ENCODE data around the gene ADGRL3. TPM values are rescaled to one million over a fixed set of nuclear protein-coding genes. Genes with fewer than 3 reads are reported as not detected.

Gene ADGRL3
- total and polyA plus RNA-seq, 9 donors = 0.88 to 9.5 (median 2.5) TPM

- H3K27ac ChIP-seq = no peak overlapping the region
- H3K27me3 ChIP-seq = no peaks in the 10 kb centered on the region
- TF ChIP-seq CTCF (IDR thresholded peaks at IDR 0.05) (no peak), POLR2A (IDR thresholded peaks at IDR 0.05) (no peak)
- DNase-seq = no peak
- no peaks in the 10 kb centered on the region for H3K4me1 ChIP-seq (ENCODE audit: insufficient read depth)
- no peaks in the 10 kb centered on the region for H3K9me3 ChIP-seq
- WGBS, 3 donors = 34 to 44% (median 39%) methylated on average over 2 of the region's 2 CpGs
- H3K4me3 ChIP-seq = no peak overlapping the region
- no peaks in the 10 kb centered on the region for H3K36me3 ChIP-seq
- intact Hi-C loops (cut with DNase I) = no loop called here
Observed at GRCh38 chr4:61571761-61572559, 371.8 kb downstream of the ADGRL3 start.

GRCh38 chr4:61575796-61576195 lies 375.7 kb downstream of the ADGRL3 start:
- Histone ChIP-seq H3K27ac (no peak overlapping the region), H3K27me3 (no peaks in the 10 kb centered on the region), H3K36me3 (no peaks in the 10 kb centered on the region), H3K4me3 (no peak overlapping the region), H3K4me1 (ENCODE audit: insufficient read depth) (no peaks in the 10 kb centered on the region), H3K9me3 (no peaks in the 10 kb centered on the region)
- DNase-seq = no peak
- no peak for TF ChIP-seq CTCF (IDR thresholded peaks at IDR 0.05)
- TF ChIP-seq POLR2A (IDR thresholded peaks at IDR 0.05) = no peak
- no peak for TF ChIP-seq EP300 (IDR thresholded peaks at IDR 0.05)
- intact Hi-C loops (cut with DNase I) = no loop called here
- 93 to 96% (median 95%) methylated on average over 2 of the region's 2 CpGs for WGBS, 3 donors

- DNase-seq = no peak
- intact Hi-C loops (cut with DNase I) = no loop called here
- H3K9me3 ChIP-seq = no peaks in the 10 kb centered on the region
- H3K27me3 ChIP-seq = no peaks in the 10 kb centered on the region
- 4 to 10% (median 10%) methylated on average over 1 of the region's 1 CpG for WGBS, 3 donors
- no peak for TF ChIP-seq POLR2A (IDR thresholded peaks at IDR 0.05)
- TF ChIP-seq EP300 (IDR thresholded peaks at IDR 0.05) = no peak
- no peak for TF ChIP-seq CTCF (IDR thresholded peaks at IDR 0.05)
- H3K4me1 ChIP-seq (ENCODE audit: insufficient read depth) = no peaks in the 10 kb centered on the region
- H3K4me3 ChIP-seq = no peak overlapping the region
- no peaks in the 10 kb centered on the region for H3K36me3 ChIP-seq
- no peak overlapping the region for H3K27ac ChIP-seq
Observed at GRCh38 chr4:61579786-61580185, 379.7 kb downstream of the ADGRL3 start.

GRCh38 chr4:61580721-61581377 lies 380.7 kb downstream of the ADGRL3 start:
- H3K27me3 ChIP-seq = no peaks in the 10 kb centered on the region
- no peak overlapping the region for H3K27ac ChIP-seq
- WGBS, 3 donors = 66 to 74% (median 74%) methylated on average over 5 of the region's 5 CpGs
- no peak for TF ChIP-seq EP300 (IDR thresholded peaks at IDR 0.05)
- TF ChIP-seq POLR2A (IDR thresholded peaks at IDR 0.05) = no peak
- TF ChIP-seq CTCF (IDR thresholded peaks at IDR 0.05) = no peak
- no peak overlapping the region for H3K4me3 ChIP-seq
- intact Hi-C loops (cut with DNase I) = no loop called here
- no peaks in the 10 kb centered on the region for H3K9me3 ChIP-seq
- H3K36me3 ChIP-seq = no peaks in the 10 kb centered on the region
- H3K4me1 ChIP-seq (ENCODE audit: insufficient read depth) = no peaks in the 10 kb centered on the region
- no peak for DNase-seq
